MM.1S (cell line): ENCODE data around the gene SPATS2.
"Not testable (repeated sequence)": the region's sequence is repeated elsewhere in the genome, so short reads cannot be mapped to it uniquely, and the experiment has no call there.

ENCODE experiments used
- DNase-seq: peaks from one replicate; pipeline ENCODE4 v3.0.0-alpha.2; 2015
- H2AFZ ChIP-seq: fragments of 300-600 bp; sonication (generic); 2 replicates; pipeline ENCODE4 v1.6.0; 2016; ENCODE audit warnings: antibody characterized with exemption, low read length
- H3F3A ChIP-seq: fragments of 300-600 bp; sonication (generic); 2 replicates; pipeline ENCODE4 v1.6.1; 2016; ENCODE audit warnings: mild to moderate bottlenecking, antibody characterized with exemption, low read length, moderate library complexity, mixed read lengths; ENCODE audit not compliant: insufficient read depth
- H3K27ac ChIP-seq: fragments of 300-600 bp; sonication (generic); 2 replicates; pipeline ENCODE4 v1.5.1; 2016; ENCODE audit warnings: mild to moderate bottlenecking, low read length
- H3K27me3 ChIP-seq: fragments of 300-600 bp; sonication (generic); replicated peaks from 2 replicates; pipeline ENCODE4 v1.6.0; 2016; ENCODE audit warnings: low read length; ENCODE audit not compliant: insufficient read depth
- H3K36me3 ChIP-seq: fragments of 300-600 bp; sonication (generic); replicated peaks from 2 replicates; pipeline ENCODE4 v1.6.1; 2016; ENCODE audit warnings: mild to moderate bottlenecking, low read length, mixed read lengths; ENCODE audit not compliant: insufficient read depth
- H3K4me1 ChIP-seq: fragments of 300-600 bp; sonication (generic); 2 replicates; pipeline ENCODE4 v1.6.1; 2016; ENCODE audit warnings: low read length, mixed read lengths
- H3K4me2 ChIP-seq: fragments of 300-600 bp; sonication (generic); 2 replicates; pipeline ENCODE4 v1.6.0; 2016; ENCODE audit warnings: low read depth, low read length
- H3K4me3 ChIP-seq: fragments of 300-600 bp; sonication (generic); 2 replicates; pipeline ENCODE4 v1.5.1; 2016; ENCODE audit warnings: low read length, mixed read lengths
- H3K79me2 ChIP-seq: fragments of 300-600 bp; sonication (generic); 2 replicates; pipeline ENCODE4 v1.6.1; 2016; ENCODE audit warnings: mixed run types, low read length, mixed read lengths
- H3K9ac ChIP-seq: fragments of 300-600 bp; sonication (generic); 2 replicates; pipeline ENCODE4 v1.6.1; 2016; ENCODE audit warnings: low read length, mixed read lengths
- H3K9me2 ChIP-seq: fragments of 300-600 bp; sonication (generic); replicated peaks from 2 replicates; pipeline ENCODE4 v1.6.1; 2016; ENCODE audit warnings: mild to moderate bottlenecking, low read length, mixed read lengths; ENCODE audit not compliant: insufficient read depth
- H3K9me3 ChIP-seq: fragments of 300-600 bp; sonication (generic); replicated peaks from 2 replicates; pipeline ENCODE4 v1.6.1; 2016; ENCODE audit warnings: mild to moderate bottlenecking, low read length, mixed read lengths; ENCODE audit not compliant: insufficient read depth
- H4K20me1 ChIP-seq: fragments of 300-600 bp; sonication (generic); 2 replicates; pipeline ENCODE4 v1.6.1; 2016; ENCODE audit warnings: mild to moderate bottlenecking, low read length, moderate library complexity, mixed read lengths; ENCODE audit not compliant: insufficient read depth
- CTCF ChIP-seq: fragments of 300-600 bp; sonication (generic); IDR thresholded peaks from 2 replicates; pipeline ENCODE4 v1.5.1; 2016; ENCODE audit warnings: antibody characterized with exemption, low read length, mixed read lengths
- EZH2 ChIP-seq: fragments of 300-600 bp; sonication (generic); optimal IDR thresholded peaks from 2 replicates; pipeline ENCODE3; 2017; ENCODE audit warnings: low read depth, mild to moderate bottlenecking, antibody characterized with exemption, low read length, mixed read lengths
- EZH2phosphoT487 ChIP-seq: fragments of 300-600 bp; sonication (generic); IDR thresholded peaks from 2 replicates; pipeline ENCODE4 v1.6.1; 2018; ENCODE audit warnings: antibody characterized with exemption, low read length

SPATS2 gene

DNA sequence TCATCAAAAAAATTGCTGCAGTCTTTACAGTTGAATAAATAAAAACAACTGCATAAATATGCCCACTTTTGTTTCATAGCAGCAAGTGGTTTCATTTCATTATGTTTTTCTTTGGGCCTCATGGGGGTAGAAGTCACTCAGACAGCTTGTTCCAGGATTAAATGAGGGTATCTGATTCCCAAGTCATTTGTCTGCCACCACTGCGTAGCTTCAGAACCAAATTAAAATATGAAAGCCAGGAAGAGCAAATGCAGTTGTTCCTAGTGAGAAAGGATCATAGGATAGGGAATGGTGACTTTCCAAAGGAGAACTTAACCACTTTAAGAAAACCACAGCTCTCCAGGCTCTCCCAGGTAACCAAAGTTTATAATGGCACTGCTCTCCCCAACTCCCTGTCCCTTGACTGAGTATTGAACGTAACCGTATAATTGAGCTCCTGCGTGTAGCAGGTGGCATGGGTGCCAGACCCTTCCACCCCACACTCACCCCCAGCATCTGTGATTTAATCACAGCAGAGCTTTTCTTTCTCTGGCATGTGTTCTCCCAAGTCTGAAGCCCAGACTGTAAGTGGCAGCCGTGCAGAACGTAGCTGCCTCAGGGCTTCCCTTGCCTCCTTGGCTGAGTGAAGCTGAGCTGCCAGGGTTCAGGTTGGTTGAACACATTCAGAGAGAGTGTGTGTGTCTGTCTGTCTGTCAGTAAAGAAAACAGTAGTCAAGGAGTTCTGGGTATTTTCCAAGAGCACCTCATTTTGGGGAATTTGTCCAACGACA, 160.3 kb downstream of the SPATS2 start:
- Histone ChIP-seq H3K27me3 (no peaks in the 10 kb centered on the region), H3F3A (no peaks in the 10 kb centered on the region), H2AFZ (no peak overlapping the region), H3K9ac (no peak overlapping the region), H3K9me2 (no peaks in the 10 kb centered on the region), H3K79me2 (no peaks in the 10 kb centered on the region), H3K4me2 (no peak overlapping the region), H4K20me1 (no peaks in the 10 kb centered on the region), H3K36me3 (peaks cover 9% of the 10 kb centered on the region; the same call in 1 of the 2 replicates), H3K4me3 (no peak overlapping the region), H3K27ac (no peak overlapping the region), H3K9me3 (no peaks in the 10 kb centered on the region), H3K4me1 (no peaks in the 10 kb centered on the region)
- TF ChIP-seq EZH2phosphoT487 (no peak), EZH2 (no peak)
- no peak for DNase-seq

DNA sequence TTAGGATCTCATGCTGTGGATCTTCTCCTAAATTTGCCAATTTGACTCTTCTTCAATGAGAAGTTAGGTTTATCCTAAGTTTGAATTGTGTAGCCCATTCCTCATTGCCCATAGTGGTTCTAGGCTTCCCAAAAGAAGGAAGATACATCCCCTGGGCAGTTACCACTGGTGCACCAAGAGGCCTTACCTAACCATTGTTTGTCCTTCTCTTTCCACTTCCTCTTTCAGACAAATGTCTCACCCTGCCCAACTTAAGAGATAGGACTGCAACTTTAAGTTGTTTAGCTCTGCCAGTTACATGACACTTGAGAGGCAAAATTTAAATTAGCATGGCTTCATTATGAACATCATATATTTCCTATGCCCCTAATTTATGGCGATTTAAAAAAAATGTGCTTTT, 162.2 kb downstream of the SPATS2 start:
- DNase-seq, result no peak
- no peak overlapping the region for H3K4me3 ChIP-seq
- no peaks in the 10 kb centered on the region for H3F3A ChIP-seq
- H3K79me2 ChIP-seq, result no peaks in the 10 kb centered on the region
- H3K9me2 ChIP-seq, result no peaks in the 10 kb centered on the region
- no peaks in the 10 kb centered on the region for H3K9me3 ChIP-seq
- no peaks in the 10 kb centered on the region for H4K20me1 ChIP-seq
- no peak overlapping the region for H3K27ac ChIP-seq
- H3K36me3 ChIP-seq, result peaks cover 9% of the 10 kb centered on the region; the same call in 1 of the 2 replicates
- no peaks in the 10 kb centered on the region for H3K27me3 ChIP-seq
- H3K4me1 ChIP-seq, result no peaks in the 10 kb centered on the region
- no peak overlapping the region for H2AFZ ChIP-seq
- H3K9ac ChIP-seq, result no peak overlapping the region
- TF ChIP-seq EZH2, result no peak
- no peak for TF ChIP-seq CTCF
- TF ChIP-seq EZH2phosphoT487, result no peak
- H3K4me2 ChIP-seq, result no peak overlapping the region

- H3K9ac ChIP-seq, result no peak overlapping the region
- H3K36me3 ChIP-seq, result no peaks in the 10 kb centered on the region
- TF ChIP-seq EZH2 (no peak), EZH2phosphoT487 (no peak), CTCF (no peak)
- no peaks in the 10 kb centered on the region for H3K4me1 ChIP-seq
- no peak for DNase-seq
- H3K9me3 ChIP-seq, result no peaks in the 10 kb centered on the region
- H3K79me2 ChIP-seq, result no peaks in the 10 kb centered on the region
- H3K4me2 ChIP-seq, result no peak overlapping the region
- no peak overlapping the region for H3K27ac ChIP-seq
- 0 out of 2 replicates have a peak, but pooled peaks cover 6% of the 10 kb centered on the region for H3F3A ChIP-seq
- H2AFZ ChIP-seq, result no peak overlapping the region
- H3K27me3 ChIP-seq, result peaks cover 6% of the 10 kb centered on the region
- no peaks in the 10 kb centered on the region for H4K20me1 ChIP-seq
- no peak overlapping the region for H3K4me3 ChIP-seq
- no peaks in the 10 kb centered on the region for H3K9me2 ChIP-seq
These were observed 164.5 kb downstream of the SPATS2 start for GRCh38 chr12:49531745-49532144.

GRCh38 chr12:49533331-49533730, 166.1 kb downstream of the SPATS2 start:
- TF ChIP-seq EZH2 (no peak), CTCF (no peak), EZH2phosphoT487 (no peak)
- Histone ChIP-seq H3K9ac (no peak overlapping the region), H3K27ac (no peak overlapping the region), H3K9me3 (no peaks in the 10 kb centered on the region), H3K4me3 (no peak overlapping the region), H3K27me3 (peaks cover 20% of the 10 kb centered on the region), H2AFZ (no peak overlapping the region), H4K20me1 (no peaks in the 10 kb centered on the region), H3K4me1 (no peaks in the 10 kb centered on the region), H3K4me2 (no peak overlapping the region), H3K9me2 (no peaks in the 10 kb centered on the region), H3K79me2 (no peaks in the 10 kb centered on the region), H3F3A (0 out of 2 replicates have a peak, but pooled peaks cover 6% of the 10 kb centered on the region), H3K36me3 (no peaks in the 10 kb centered on the region)
- DNase-seq, result no peak

GRCh38 chr12:49534122-49534521, 166.9 kb downstream of the SPATS2 start:
- not testable (repeated sequence) for H3K27ac ChIP-seq, H3K4me3 ChIP-seq, H3F3A ChIP-seq, DNase-seq, H3K9ac ChIP-seq, H3K4me1 ChIP-seq, H4K20me1 ChIP-seq, H3K9me3 ChIP-seq, H2AFZ ChIP-seq, H3K36me3 ChIP-seq, H3K9me2 ChIP-seq, H3K79me2 ChIP-seq, H3K4me2 ChIP-seq
- H3K27me3 ChIP-seq, result peaks cover 21% of the 10 kb centered on the region
